ENCODE measurements around the gene HEXIM1.

DNA sequence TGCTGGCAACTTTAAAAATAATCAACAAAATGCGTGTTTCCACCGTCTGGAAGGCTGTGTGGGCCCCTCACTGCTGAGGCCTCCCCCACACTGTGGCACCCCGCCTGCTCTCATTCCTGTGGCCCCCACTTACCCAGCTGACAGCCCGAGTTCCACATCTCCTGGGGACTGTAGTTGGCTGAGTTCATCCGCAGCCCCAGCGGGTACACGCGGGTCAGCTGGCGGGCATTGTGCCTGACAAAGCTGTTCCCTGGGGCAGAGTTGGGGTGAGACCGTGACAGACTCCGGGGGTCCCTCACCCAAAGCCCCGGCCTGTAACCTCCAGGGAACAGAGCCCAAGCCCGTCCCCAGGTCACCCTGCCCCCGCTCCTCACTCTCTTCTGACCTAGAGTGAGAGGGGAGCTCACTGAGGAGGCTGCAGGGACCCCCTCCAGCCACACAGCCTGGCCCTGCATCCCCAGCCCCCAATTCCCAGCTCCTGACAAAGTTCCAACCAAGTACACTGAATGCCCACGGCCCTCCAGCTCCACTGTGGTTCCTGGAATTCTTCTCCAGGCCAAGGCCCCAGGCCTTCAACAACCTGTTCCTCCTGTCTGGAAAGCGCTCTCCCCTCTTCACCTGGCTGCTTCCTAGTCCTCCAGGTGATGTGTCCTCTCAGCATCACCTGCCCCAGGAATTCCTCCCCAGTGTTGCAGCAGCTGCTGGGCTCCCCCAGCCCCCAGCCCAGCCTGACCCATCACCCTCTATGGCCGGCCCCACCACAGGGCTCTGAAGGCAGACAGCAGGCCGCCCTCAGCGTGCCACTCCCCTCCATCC is 34.0 kb upstream of the HEXIM1 start:
- no peak for TF ChIP-seq POLR2AphosphoS5 (IDR thresholded peaks at IDR 0.05)
- TF ChIP-seq, protein P1, sequence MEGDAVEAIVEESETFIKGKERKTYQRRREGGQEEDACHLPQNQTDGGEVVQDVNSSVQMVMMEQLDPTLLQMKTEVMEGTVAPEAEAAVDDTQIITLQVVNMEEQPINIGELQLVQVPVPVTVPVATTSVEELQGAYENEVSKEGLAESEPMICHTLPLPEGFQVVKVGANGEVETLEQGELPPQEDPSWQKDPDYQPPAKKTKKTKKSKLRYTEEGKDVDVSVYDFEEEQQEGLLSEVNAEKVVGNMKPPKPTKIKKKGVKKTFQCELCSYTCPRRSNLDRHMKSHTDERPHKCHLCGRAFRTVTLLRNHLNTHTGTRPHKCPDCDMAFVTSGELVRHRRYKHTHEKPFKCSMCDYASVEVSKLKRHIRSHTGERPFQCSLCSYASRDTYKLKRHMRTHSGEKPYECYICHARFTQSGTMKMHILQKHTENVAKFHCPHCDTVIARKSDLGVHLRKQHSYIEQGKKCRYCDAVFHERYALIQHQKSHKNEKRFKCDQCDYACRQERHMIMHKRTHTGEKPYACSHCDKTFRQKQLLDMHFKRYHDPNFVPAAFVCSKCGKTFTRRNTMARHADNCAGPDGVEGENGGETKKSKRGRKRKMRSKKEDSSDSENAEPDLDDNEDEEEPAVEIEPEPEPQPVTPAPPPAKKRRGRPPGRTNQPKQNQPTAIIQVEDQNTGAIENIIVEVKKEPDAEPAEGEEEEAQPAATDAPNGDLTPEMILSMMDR (IDR thresholded peaks at IDR 0.05): no peak
- no peak for TF ChIP-seq POLR2A (IDR thresholded peaks at IDR 0.05)

All from transverse colon (tissue), 4 donors.